Measurements from ENCODE around the gene BCORL1. TPM values are rescaled to one million over a fixed set of nuclear protein-coding genes. Genes with fewer than 3 reads are reported as not detected.

Gene BCORL1
- total and polyA plus RNA-seq, 2 of the 8 experiments (the other 6 are each of a cell fraction or from before 2014, with no cell fraction given) = 1.4 to 6.2 TPM

GRCh38 chrX:130093271-130093670 lies 110.8 kb downstream of the BCORL1 start:
- POLR2A ChIA-PET (ENCODE audit: partially characterized antibody) = no interaction called here
- H2AK5ac ChIP-seq (ENCODE audit: low read depth, low read length) = no peak overlapping the region
- no peak overlapping the region for H3K4me3 ChIP-seq (ENCODE audit: extremely low read depth in 1 of 4, insufficient read depth in 2 of 4, low read depth in 3 of 4, low read length in 4 of 4)
- H3K9ac ChIP-seq (replicated peaks in 1 of 4; ENCODE audit: extremely low read depth in 1 of 4, low read depth in 3 of 4, low read length in 3 of 4) = no peak overlapping the region
- no peak for TF ChIP-seq SP1 (IDR thresholded peaks at IDR 0.05; ENCODE audit: low read depth, low read length)
- no peak for TF ChIP-seq RXRA (IDR thresholded peaks at IDR 0.05; ENCODE audit: insufficient read depth, low read depth, low read length)
- TF ChIP-seq NANOG (IDR thresholded peaks at IDR 0.05; ENCODE audit: insufficient read depth, low read depth, low read length, poor library complexity, severe bottlenecking) = no peak
- no peak for TF ChIP-seq CTCF (IDR thresholded peaks at IDR 0.05; ENCODE audit: control extremely low read depth in 1 of 3, insufficient read depth in 1 of 3, low read depth in 1 of 3, low read length in 3 of 3)
- H2BK15ac ChIP-seq (ENCODE audit: low read length) = no peak overlapping the region
- H2AFZ ChIP-seq (ENCODE audit: low read length) = no peak overlapping the region
- no peak overlapping the region for H2BK12ac ChIP-seq (ENCODE audit: low read depth, low read length)
- H4K8ac ChIP-seq (ENCODE audit: extremely low read depth, insufficient read depth, low read length) = no peak overlapping the region
- H4K20me1 ChIP-seq (replicated peaks in 1 of 2; ENCODE audit: control insufficient read depth in 1 of 2, insufficient read depth in 2 of 2, low read length in 2 of 2) = no peaks in the 10 kb centered on the region
- no peaks in the 10 kb centered on the region for H3K36me3 ChIP-seq (ENCODE audit: control insufficient read depth in 2 of 4, insufficient read depth in 4 of 4, low read length in 3 of 4)
- H3K27me3 ChIP-seq (replicated peaks in 1 of 4; ENCODE audit: control insufficient read depth in 3 of 4, extremely low read depth in 1 of 4, insufficient read depth in 3 of 4, low read length in 3 of 4) = no peaks in the 10 kb centered on the region
- peaks cover 0 to 5% (median under 1%) of the 10 kb centered on the region in 4 experiments; a peak in 2 of 7 replicates for H3K4me1 ChIP-seq (replicated peaks in 1 of 4; ENCODE audit: control insufficient read depth in 3 of 4, insufficient read depth in 4 of 4, low read length in 3 of 4)
- no peak overlapping the region for H2BK20ac ChIP-seq (ENCODE audit: low read length)
- no peaks in the 10 kb centered on the region for H3K79me1 ChIP-seq (ENCODE audit: low read depth, low read length)
- H3K4ac ChIP-seq (replicated peaks; ENCODE audit: insufficient read length, low read depth, low read length) = no peak overlapping the region
- no peaks in the 10 kb centered on the region for H3K79me2 ChIP-seq (ENCODE audit: control insufficient read depth in 1 of 2, insufficient read depth in 2 of 2, low read length in 2 of 2)
- H2BK5ac ChIP-seq (ENCODE audit: low read depth, low read length) = no peak overlapping the region
- H3K27ac ChIP-seq (ENCODE audit: low read depth, low read length) = no peak overlapping the region
- H3K18ac ChIP-seq (ENCODE audit: extremely low read depth, low read length) = no peak overlapping the region
- H3K9me3 ChIP-seq (ENCODE audit: insufficient read depth in 2 of 2, low read depth in 1 of 2, low read length in 1 of 2) = no peaks in the 10 kb centered on the region
- no peak overlapping the region for H3K14ac ChIP-seq (ENCODE audit: insufficient read length)
- H4K91ac ChIP-seq (replicated peaks; ENCODE audit: insufficient read length, low read length) = no peak overlapping the region
- FAIRE-seq (no peak), DNase-seq (ENCODE audit: low read depth in 1 of 2, low spot score in 2 of 2) (no peak)
- CTCF ChIA-PET (ENCODE audit: partially characterized antibody) = interaction anchor here (0.8 to 1.1 kb wide), 3 partner anchors 12 to 24 kb away, joined by 3 to 4 read pairs (median 3); no protein-coding TSS in a partner anchor
- WGBS, 2 experiments (ENCODE audit: extremely low coverage in 1 of 2, insufficient coverage in 1 of 2, insufficient read length in 1 of 2, insufficient replicate concordance in 2 of 2, low coverage in 1 of 2, low lambda C conversion rate in 2 of 2, missing lambda C conversion rate in 1 of 2) = 94% methylated on average over 2 of the region's 2 CpGs; no CpG with 5 or more reads in 1 of the 2 experiments
- H3K4me2 ChIP-seq (ENCODE audit: insufficient read depth in 1 of 2, low read depth in 2 of 2, low read length in 2 of 2) = no peak overlapping the region
- no peak overlapping the region for H3K23ac ChIP-seq (ENCODE audit: insufficient read length)
- H2BK120ac ChIP-seq (replicated peaks; ENCODE audit: low read depth, low read length) = no peak overlapping the region
- H4K5ac ChIP-seq (ENCODE audit: insufficient read length, low read depth, low read length) = no peak overlapping the region
- no peaks in the 10 kb centered on the region for H3K23me2 ChIP-seq (ENCODE audit: low read depth, low read length)
- H3K56ac ChIP-seq (replicated peaks; ENCODE audit: insufficient read length, low read depth, low read length) = no peak overlapping the region
